ENCODE data around the gene CCDC117.

Gene CCDC117

DNA sequence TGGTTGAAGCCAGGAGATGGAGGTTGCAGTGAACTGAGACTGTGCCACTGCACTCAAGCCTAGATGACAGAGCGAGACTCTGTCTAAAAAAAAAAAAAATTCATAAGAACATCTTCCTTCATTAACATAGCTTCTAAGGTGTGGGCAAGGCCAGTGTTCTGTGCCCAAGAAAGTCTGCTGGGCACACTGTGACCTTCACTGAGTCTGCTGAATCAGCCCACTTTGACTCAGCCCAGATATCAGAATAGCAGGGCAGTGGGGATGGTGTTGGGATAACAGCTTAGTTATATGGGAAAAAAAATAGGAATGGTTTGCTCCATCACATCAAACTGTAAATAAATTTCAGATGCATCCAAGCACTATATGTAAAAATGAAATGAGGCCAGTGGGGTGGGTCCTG, 60.2 kb downstream of the CCDC117 start:
- DNase-seq: no peak

DNA sequence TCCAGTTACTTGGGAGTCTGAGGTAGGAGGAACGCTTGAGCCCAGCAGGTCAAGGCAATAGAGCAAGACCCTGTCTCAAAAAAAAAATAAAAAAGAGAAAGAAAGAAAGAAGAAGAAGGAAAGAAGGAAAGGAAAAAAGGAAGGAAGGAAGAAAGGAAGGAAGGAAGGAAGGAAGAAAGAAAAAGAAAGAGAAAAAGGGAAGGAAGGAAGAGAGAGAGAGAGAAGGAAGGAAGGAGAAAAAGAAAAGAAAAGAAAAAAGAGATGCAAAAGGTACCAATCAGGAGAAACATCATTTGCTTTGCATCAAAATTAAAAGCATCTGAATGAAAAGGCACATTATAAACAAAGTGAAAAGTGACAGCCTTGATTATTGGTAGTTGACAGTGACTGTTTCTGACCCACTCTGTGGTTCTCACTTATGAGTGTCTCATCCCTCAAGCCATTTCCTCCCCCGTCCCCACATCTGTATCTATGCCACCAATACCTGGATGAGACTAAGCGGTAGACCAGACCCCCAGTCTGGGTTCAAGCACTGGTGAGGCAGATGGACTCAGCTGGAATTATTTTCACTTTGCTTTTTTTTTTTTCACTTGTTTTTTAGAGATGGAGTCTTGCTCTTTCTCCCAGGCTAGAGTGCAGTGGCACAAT, 60.9 kb downstream of the CCDC117 start:
- DNase-seq: no peak

DNA sequence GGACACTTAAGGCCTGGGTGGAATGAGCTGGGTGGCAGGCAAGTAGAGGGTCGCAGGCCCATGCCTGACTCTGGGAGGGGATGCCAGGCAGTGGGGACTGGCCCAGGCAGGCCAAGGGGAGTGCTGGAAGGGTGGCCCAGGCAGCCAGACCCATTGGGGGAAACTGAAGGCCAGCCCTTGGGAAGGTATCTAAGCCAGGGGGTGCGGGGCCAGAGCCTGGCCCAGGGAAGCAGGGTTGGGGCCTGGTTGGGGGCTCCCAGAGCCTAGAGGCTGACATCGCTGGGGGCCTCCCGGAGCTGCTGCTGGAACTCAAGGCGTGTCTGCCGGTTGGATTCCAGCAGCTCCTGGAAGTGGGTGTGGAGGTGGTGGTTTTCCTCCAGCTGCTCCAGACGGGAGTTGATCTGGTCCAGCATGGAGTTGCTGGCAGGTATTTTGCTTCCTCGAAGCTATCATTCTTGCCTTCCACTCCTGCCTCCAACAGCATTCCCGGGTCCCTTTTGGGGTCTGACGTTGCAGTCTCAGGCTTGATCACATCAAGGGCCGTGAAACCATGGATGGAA, 63.2 kb downstream of the CCDC117 start:
- DNase-seq: no peak

- no peak for DNase-seq
These were observed 65.1 kb downstream of the CCDC117 start for GRCh38 chr22:28837640-28838039.
